Activated CD8-positive, alpha-beta T cell treated with anti-CD3 and anti-CD28 coated beads for 36 hours (primary cell): ENCODE results near the gene TMEM14A. TPM values are rescaled to one million over a fixed set of nuclear protein-coding genes. Genes with fewer than 3 reads are reported as not detected.
"Not testable (repeated sequence)": the region's sequence is repeated elsewhere in the genome, so short reads cannot be mapped to it uniquely, and the experiment has no call there.

Source experiments
- ATAC-seq: fragments of 200-7000 bp; cut with Tn5 transposase; one replicate; pipeline ENCODE4 v1.10.0; 2021; ENCODE audit warnings: mild to moderate bottlenecking, moderate library complexity
- CTCF ChIA-PET: fragments of 350-600 bp; sonication (Branson Sonifier 250); formaldehyde crosslinking; loops from one replicate; lab custom pipeline; 2021; ENCODE audit warnings: antibody characterized with exemption; lab: Charles Lee
- POLR2A ChIA-PET: fragments of 350-600 bp; sonication (Branson Sonifier 250); formaldehyde crosslinking; loops from one replicate; lab custom pipeline; 2021; ENCODE audit warnings: antibody characterized with exemption; lab: Charles Lee
- DNase-seq: peaks from one replicate; pipeline ENCODE4 v3.0.0-alpha.2; 2020
- H3K27ac Mint-ChIP-seq: one replicate; pipeline ENCODE4 v1.8.0; 2021; ENCODE audit warnings: mild to moderate bottlenecking, mixed read lengths
- H3K27me3 Mint-ChIP-seq: one replicate; pipeline ENCODE4 v1.8.0; 2021; ENCODE audit warnings: mixed read lengths
- H3K36me3 Mint-ChIP-seq: one replicate; pipeline ENCODE4 v1.8.0; 2021; ENCODE audit warnings: low read depth, mixed read lengths
- H3K4me1 Mint-ChIP-seq: one replicate; pipeline ENCODE4 v1.8.0; 2021; ENCODE audit warnings: low read depth, mixed read lengths
- H3K4me3 Mint-ChIP-seq: one replicate; pipeline ENCODE4 v1.8.0; 2021; ENCODE audit warnings: mild to moderate bottlenecking, moderate library complexity, mixed read lengths
- H3K9me3 Mint-ChIP-seq: one replicate; pipeline ENCODE4 v1.8.0; 2021; ENCODE audit warnings: mixed read lengths
- intact Hi-C: fragments of 100-400 bp; cut with micrococcal nuclease; formaldehyde crosslinking; loops from one replicate; pipeline ENCODE4 v1.10.0; 2022
- total RNA-seq, 2 experiments: library from RNA; stranded (reverse); gene quantifications; one replicate each; pipeline ENCODE4 v1.2.3, GENCODE V29; 2021
- TF ChIP-seq, protein P1 (sequence below): fragments of 200-600 bp; IDR thresholded peaks from one replicate; pipeline ENCODE4 v1.8.0; 2022; ENCODE audit warnings: antibody characterized with exemption, mild to moderate bottlenecking

The TMEM14A gene
- total RNA-seq, 2 experiments from 2014 or later, result 13.4 to 15.1 TPM

DNA sequence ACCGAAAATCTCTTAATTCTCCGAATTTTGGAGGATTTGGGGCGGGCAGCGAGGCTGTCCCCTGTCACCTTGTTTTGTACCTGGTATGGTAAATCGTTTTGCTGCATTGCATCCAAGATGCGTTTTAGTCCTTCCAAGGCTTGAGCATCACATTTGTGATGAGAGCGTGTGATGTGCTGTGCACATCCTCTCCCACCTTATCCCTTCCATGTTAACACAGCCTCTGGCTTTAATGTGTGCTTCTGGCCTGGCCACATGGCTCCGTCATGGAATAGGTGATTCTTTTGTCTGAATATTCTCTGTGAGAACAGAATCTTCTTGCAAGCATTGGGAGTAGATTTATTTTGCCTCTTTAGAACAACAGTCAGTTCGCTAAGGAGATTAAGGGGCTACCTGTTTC is 763 bp downstream of the TMEM14A start:
- no peak for DNase-seq
- Mint-ChIP-seq H3K4me1 (peaks cover 31% of the 10 kb centered on the region), H3K4me3 (peak overlapping the region; percentile 82), H3K27ac (peak overlapping the region; percentile 78), H3K9me3 (no peaks in the 10 kb centered on the region), H3K36me3 (no peaks in the 10 kb centered on the region), H3K27me3 (no peaks in the 10 kb centered on the region)
- intact Hi-C loops, result no loop called here
- POLR2A ChIA-PET, result interaction anchor here (1.0 kb wide), 1 partner anchor 37 kb away, joined by 3 read pairs; no protein-coding TSS in a partner anchor
- CTCF ChIA-PET, result interaction anchor here (1.0 to 5.3 kb wide), 4 partner anchors 20 to 308 kb away, joined by 3 to 26 read pairs (median 4); no protein-coding TSS in a partner anchor
- TF ChIP-seq, protein P1, sequence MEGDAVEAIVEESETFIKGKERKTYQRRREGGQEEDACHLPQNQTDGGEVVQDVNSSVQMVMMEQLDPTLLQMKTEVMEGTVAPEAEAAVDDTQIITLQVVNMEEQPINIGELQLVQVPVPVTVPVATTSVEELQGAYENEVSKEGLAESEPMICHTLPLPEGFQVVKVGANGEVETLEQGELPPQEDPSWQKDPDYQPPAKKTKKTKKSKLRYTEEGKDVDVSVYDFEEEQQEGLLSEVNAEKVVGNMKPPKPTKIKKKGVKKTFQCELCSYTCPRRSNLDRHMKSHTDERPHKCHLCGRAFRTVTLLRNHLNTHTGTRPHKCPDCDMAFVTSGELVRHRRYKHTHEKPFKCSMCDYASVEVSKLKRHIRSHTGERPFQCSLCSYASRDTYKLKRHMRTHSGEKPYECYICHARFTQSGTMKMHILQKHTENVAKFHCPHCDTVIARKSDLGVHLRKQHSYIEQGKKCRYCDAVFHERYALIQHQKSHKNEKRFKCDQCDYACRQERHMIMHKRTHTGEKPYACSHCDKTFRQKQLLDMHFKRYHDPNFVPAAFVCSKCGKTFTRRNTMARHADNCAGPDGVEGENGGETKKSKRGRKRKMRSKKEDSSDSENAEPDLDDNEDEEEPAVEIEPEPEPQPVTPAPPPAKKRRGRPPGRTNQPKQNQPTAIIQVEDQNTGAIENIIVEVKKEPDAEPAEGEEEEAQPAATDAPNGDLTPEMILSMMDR, result no peak
- ATAC-seq, result no peak

DNA sequence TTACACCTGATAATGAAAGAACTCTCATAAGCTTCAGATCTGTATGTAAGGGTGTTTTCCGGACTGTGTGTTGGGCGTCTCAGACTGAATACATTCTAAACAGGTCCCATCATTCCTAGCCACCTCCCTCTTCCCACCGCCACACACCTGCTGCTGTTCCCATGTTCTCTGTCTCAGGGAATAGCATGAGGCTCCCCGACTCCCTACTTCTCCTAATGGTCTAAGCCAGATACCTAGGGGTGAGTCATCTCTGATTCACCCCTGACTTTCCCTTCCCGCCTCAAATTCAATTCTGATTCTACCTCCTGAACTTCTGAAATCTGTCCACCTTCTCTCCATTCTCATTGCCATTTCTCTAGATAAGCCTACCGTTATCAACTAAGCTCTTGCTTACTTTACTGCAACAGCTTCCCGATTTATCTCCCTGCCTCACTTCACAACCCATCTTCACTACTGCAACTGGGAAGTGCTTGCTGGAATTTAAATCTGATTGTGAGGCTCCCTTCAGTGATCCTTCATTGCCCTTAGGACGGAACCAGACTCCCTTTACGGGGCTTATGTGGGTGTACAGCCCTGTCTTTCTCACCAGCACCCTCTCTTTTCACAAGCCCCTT is 1.6 kb downstream of the TMEM14A start:
- H3K4me1 Mint-ChIP-seq, result peaks cover 31% of the 10 kb centered on the region
- DNase-seq (no peak), ATAC-seq (no peak)
- peak overlapping the region; percentile 82 for H3K4me3 Mint-ChIP-seq
- H3K9me3 Mint-ChIP-seq, result no peaks in the 10 kb centered on the region
- intact Hi-C loops, result no loop called here
- no peak overlapping the region for H3K27ac Mint-ChIP-seq
- ChIA-PET POLR2A (no interaction called here), CTCF (interaction anchor here (1.0 to 5.3 kb wide), 4 partner anchors 20 to 309 kb away, joined by 3 to 26 read pairs (median 4); no protein-coding TSS in a partner anchor)
- H3K27me3 Mint-ChIP-seq, result no peaks in the 10 kb centered on the region
- H3K36me3 Mint-ChIP-seq, result no peaks in the 10 kb centered on the region
- TF ChIP-seq, protein P1, result no peak

DNA sequence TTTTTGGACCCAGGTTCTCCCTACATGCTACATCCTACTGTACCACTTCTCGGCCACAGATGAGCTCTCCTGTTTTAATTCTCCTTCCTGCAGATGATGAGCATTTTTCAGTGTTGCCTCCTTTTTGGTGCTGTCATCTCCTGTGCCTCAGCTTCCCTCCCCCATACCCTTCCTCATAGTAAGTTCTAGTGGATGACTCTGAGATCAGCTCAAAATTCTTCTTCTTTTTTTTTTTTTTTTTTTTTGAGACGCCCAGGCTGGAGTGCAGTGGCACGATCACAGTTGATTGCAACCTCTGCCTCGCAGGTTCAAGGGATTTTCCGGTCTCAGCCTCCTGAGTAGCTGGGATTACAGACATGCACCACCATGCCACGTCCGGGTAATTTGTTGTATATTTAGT is 3.8 kb downstream of the TMEM14A start:
- Mint-ChIP-seq H3K4me1 (peaks cover 31% of the 10 kb centered on the region), H3K27me3 (no peaks in the 10 kb centered on the region), H3K9me3 (no peaks in the 10 kb centered on the region), H3K27ac (no peak overlapping the region), H3K36me3 (no peaks in the 10 kb centered on the region), H3K4me3 (no peak overlapping the region)
- ChIA-PET CTCF (interaction anchor here (1.0 to 1.8 kb wide), 6 partner anchors 8 to 259 kb away, joined by 3 to 6 read pairs (median 4); no protein-coding TSS in a partner anchor), POLR2A (no interaction called here)
- no peak for DNase-seq
- no peak for ATAC-seq
- intact Hi-C loops, result no loop called here
- TF ChIP-seq, protein P1, result no peak

DNA sequence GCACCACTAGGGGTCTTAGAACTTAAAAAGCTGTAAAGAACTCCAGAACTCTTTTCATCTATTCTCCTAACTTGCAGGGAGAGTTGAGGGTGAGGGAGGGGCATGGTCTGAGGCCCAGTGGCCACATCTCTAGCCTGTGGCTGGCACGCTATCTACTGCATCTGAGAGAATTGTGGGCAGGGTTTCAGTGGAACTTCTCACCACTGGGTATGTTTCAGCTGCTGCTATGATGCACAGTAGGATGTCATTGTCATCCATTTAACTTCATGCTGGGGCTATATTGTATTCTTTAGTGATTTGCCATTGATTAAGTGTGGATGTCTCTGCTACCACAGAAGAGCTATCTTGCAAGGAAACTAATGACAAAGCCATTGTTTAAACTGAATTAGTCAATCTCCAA is 4.5 kb downstream of the TMEM14A start:
- no peak for DNase-seq
- no peak overlapping the region for H3K27ac Mint-ChIP-seq

DNA sequence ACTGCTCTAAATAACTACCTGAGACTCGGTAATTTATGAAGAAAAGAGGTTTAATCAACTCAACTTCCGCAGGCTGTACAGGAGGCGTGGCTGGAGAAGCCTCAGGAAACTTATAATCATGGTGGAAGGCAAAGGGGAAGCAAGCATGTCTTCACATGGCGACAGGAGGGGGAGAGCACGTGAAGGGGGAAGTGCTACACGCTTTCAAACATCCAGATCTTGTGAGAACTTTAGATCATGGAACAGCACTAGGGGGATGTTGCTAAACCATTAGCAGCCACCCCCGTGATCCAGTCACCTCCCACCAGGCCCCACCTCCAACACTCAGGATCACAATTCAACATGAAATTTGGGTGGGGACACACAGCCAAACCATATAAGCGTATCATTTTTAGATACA is 5.7 kb downstream of the TMEM14A start:
- H3K9me3 Mint-ChIP-seq, H3K36me3 Mint-ChIP-seq, H3K27ac Mint-ChIP-seq, ATAC-seq, H3K4me3 Mint-ChIP-seq, DNase-seq, H3K27me3 Mint-ChIP-seq, intact Hi-C loops: not testable (repeated sequence)
- H3K4me1 Mint-ChIP-seq, result peaks cover 20% of the 10 kb centered on the region
- ChIA-PET POLR2A (interaction anchor here (0.6 kb wide), 1 partner anchor 84 kb away, joined by 3 read pairs; no protein-coding TSS in a partner anchor), CTCF (interaction anchor here (1.6 kb wide), 1 partner anchor 261 kb away, joined by 3 read pairs; no protein-coding TSS in a partner anchor)

More for the DNA sequence above, 4.5 kb downstream of the TMEM14A start:
- Mint-ChIP-seq H3K4me3 (no peak overlapping the region), H3K4me1 (peaks cover 29% of the 10 kb centered on the region), H3K9me3 (no peaks in the 10 kb centered on the region), H3K36me3 (no peaks in the 10 kb centered on the region), H3K27me3 (no peaks in the 10 kb centered on the region)
- TF ChIP-seq, protein P1, result no peak
- ChIA-PET POLR2A (no interaction called here), CTCF (interaction anchor here (1.0 to 1.6 kb wide), 3 partner anchors 12 to 259 kb away, joined by 3 to 5 read pairs (median 3); no protein-coding TSS in a partner anchor)
- ATAC-seq, result no peak
- intact Hi-C loops, result no loop called here
